Measurements from ENCODE around the gene BACH2.

GRCh38 chr6:90219209-90219985 lies 77.2 kb downstream of the BACH2 start:
- TF ChIP-seq EZH2 (IDR thresholded peaks at IDR 0.05; ENCODE audit: low read length, missing control alignments): no peak
- TF ChIP-seq, protein P1, sequence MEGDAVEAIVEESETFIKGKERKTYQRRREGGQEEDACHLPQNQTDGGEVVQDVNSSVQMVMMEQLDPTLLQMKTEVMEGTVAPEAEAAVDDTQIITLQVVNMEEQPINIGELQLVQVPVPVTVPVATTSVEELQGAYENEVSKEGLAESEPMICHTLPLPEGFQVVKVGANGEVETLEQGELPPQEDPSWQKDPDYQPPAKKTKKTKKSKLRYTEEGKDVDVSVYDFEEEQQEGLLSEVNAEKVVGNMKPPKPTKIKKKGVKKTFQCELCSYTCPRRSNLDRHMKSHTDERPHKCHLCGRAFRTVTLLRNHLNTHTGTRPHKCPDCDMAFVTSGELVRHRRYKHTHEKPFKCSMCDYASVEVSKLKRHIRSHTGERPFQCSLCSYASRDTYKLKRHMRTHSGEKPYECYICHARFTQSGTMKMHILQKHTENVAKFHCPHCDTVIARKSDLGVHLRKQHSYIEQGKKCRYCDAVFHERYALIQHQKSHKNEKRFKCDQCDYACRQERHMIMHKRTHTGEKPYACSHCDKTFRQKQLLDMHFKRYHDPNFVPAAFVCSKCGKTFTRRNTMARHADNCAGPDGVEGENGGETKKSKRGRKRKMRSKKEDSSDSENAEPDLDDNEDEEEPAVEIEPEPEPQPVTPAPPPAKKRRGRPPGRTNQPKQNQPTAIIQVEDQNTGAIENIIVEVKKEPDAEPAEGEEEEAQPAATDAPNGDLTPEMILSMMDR (conservative IDR thresholded peaks at IDR 0.05 in 1 of 2, IDR thresholded peaks at IDR 0.05 in 1 of 2; ENCODE audit: low read depth in 1 of 2, low read length in 2 of 2): no peak

Data from fibroblast of lung (primary cell).